Gastrocnemius medialis (tissue), 4 donors: ENCODE data around the gene PRPF38A. TPM values are rescaled to one million over a fixed set of nuclear protein-coding genes. Genes with fewer than 3 reads are reported as not detected.

Experiments
- ATAC-seq, 2 donors: fragments of 150-250 bp; one replicate each; pipeline ENCODE4 v1.9.1; 2016
- DNase-seq, 2 donors: peaks; one replicate each; pipeline ENCODE4 v3.0.0-alpha.2; 2019
- H3K27ac ChIP-seq, 4 donors: fragments of 200-600 bp; sonication (generic); 1 replicate in 1 of 4; 2 replicates in 3 of 4; pipeline ENCODE4 v1.5.1; 2016 to 2018; ENCODE audit warnings: mild to moderate bottlenecking in 2 of 4, moderate library complexity in 1 of 4
- H3K27me3 ChIP-seq, 3 donors: fragments of 200-600 bp; sonication (generic) in 2 of 3; 1 replicate in 1 of 3; 2 replicates in 2 of 3; pipeline versions ENCODE4 v1.5.1 to v1.6.0; 2016 to 2019; ENCODE audit warnings: mild to moderate bottlenecking in 1 of 3, moderate library complexity in 1 of 3
- H3K36me3 ChIP-seq, 2 donors: fragments of 200-600 bp; sonication (generic) in 1 of 2; one replicate each; pipeline ENCODE4 v1.5.1; 2017 to 2018
- H3K4me1 ChIP-seq, 2 donors: fragments of 200-600 bp; sonication (generic) in 1 of 2; one replicate each; pipeline ENCODE4 v1.5.1; 2016 to 2017; ENCODE audit warnings: mild to moderate bottlenecking in 2 of 2
- H3K4me3 ChIP-seq, 4 donors: fragments of 200-600 bp; sonication (generic) in 3 of 4; 1 replicate in 1 of 4; 2 replicates in 3 of 4; pipeline ENCODE4 v1.5.1; 2016 to 2019; ENCODE audit warnings: mild to moderate bottlenecking in 2 of 4
- H3K9me3 ChIP-seq, 3 donors: fragments of 200-600 bp; sonication (generic) in 2 of 3; 1 replicate in 1 of 3; 2 replicates in 2 of 3; pipeline ENCODE4 v1.5.1; 2016 to 2019
- POLR2A ChIP-seq, 2 donors: fragments of 450-650 bp; IDR thresholded peaks; one replicate each; pipeline ENCODE4 v1.6.1; 2017; ENCODE audit warnings: antibody characterized with exemption in 2 of 2, mild to moderate bottlenecking in 2 of 2, moderate library complexity in 2 of 2
- in situ Hi-C, 4 donors: fragments of 200-750 bp; cut with MboI; loops; one replicate each; pipeline versions ENCODE4 v1.15.0 to v1.8.0; 2017; ENCODE audit warnings: low sequenced_read_pairs in 4 of 4
- intact Hi-C: fragments of 100-400 bp; cut with DNase I; formaldehyde crosslinking; loops from one replicate; pipeline ENCODE4 v1.15.1; 2023; ENCODE audit warnings: low total_unique reads
- total RNA-seq, 4 donors: library from RNA; depleted of rRNA; stranded (reverse); fragments of >200 nt; gene quantifications; one replicate each; pipeline versions ENCODE4 v1.1.0 to v1.2.3, GENCODE V29; 2016
- TF ChIP-seq, protein P1 (sequence below), 5 experiments: fragments of 450-650 bp in 3 of 5; fragments of 200-600 bp in 2 of 5; sonication (generic) in 2 of 5; IDR thresholded peaks in 4 of 5; conservative IDR thresholded peaks in 1 of 5; 1 replicate in 4 of 5; 2 replicates in 1 of 5; pipeline ENCODE4 v1.5.1; 2016 to 2019; ENCODE audit warnings: antibody characterized with exemption in 5 of 5, mild to moderate bottlenecking in 3 of 5, moderate library complexity in 3 of 5

Gene PRPF38A
- total RNA-seq, 4 donors from 2014 or later = 3.0 to 8.2 (median 5.3) TPM

DNA sequence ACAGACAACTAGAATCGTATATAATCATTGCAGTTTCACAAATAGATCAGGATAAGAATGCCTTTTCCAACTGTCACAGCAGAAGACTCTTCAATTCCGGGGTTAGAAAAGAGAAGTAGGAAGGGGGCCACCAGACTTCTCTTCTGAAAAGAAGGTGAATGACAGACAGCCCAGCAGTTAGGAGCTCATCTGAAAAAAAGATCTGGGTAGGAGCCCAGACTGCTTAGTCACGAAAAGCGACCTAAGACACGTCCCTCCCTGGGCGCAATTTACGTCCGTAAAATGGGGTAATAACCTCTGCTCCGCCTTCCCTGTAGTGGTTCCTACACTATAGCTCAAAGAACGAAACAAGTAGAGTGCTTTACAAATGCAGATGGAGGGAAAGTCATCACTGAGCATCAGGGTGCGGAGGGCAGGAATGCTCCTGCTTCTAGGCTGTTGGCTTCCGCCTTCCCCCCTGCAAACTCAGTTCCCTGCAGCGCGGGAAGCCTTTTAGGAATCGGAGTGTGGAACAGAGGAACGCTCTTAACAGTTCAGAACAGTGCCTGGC lies 761 bp upstream of the PRPF38A start:
- Histone ChIP-seq H3K27me3 (no peaks in the 10 kb centered on the region), H3K4me3 (peak overlapping the region; percentile 77 to 94 (median 86)), H3K36me3 (peaks cover 0 to 13% of the 10 kb centered on the region in 2 donors), H3K27ac (peak overlapping the region; percentile 86 to 91 (median 88)), H3K9me3 (no peaks in the 10 kb centered on the region), H3K4me1 (peaks cover 25 to 26% of the 10 kb centered on the region in 2 donors)
- intact Hi-C loops (loop anchor here (1.0 to 5.0 kb wide), 3 partner anchors 37 to 283 kb away; partner anchors contain the start of genes CC2D1B and TUT4), in situ Hi-C loops (loop anchor here in 3 of 4 donors (25.0 kb wide), 1 partner anchor 284 kb away; the partner anchor contains the start of gene COA7 (in 3 of the 3))
- no peak for TF ChIP-seq POLR2A (IDR thresholded peaks at IDR 0.05)
- TF ChIP-seq, protein P1, sequence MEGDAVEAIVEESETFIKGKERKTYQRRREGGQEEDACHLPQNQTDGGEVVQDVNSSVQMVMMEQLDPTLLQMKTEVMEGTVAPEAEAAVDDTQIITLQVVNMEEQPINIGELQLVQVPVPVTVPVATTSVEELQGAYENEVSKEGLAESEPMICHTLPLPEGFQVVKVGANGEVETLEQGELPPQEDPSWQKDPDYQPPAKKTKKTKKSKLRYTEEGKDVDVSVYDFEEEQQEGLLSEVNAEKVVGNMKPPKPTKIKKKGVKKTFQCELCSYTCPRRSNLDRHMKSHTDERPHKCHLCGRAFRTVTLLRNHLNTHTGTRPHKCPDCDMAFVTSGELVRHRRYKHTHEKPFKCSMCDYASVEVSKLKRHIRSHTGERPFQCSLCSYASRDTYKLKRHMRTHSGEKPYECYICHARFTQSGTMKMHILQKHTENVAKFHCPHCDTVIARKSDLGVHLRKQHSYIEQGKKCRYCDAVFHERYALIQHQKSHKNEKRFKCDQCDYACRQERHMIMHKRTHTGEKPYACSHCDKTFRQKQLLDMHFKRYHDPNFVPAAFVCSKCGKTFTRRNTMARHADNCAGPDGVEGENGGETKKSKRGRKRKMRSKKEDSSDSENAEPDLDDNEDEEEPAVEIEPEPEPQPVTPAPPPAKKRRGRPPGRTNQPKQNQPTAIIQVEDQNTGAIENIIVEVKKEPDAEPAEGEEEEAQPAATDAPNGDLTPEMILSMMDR (IDR thresholded peaks at IDR 0.05 in 4 of 5, conservative IDR thresholded peaks at IDR 0.05 in 1 of 5) = no peak
- DNase-seq (no peak), ATAC-seq (peak in 1 of 2 donors; percentile 6)

- Histone ChIP-seq H3K4me3 (peak overlapping the region; percentile 77 to 94 (median 86)), H3K27me3 (no peaks in the 10 kb centered on the region), H3K36me3 (peaks cover 0 to 26% of the 10 kb centered on the region in 2 donors), H3K4me1 (peaks cover 25 to 26% of the 10 kb centered on the region in 2 donors), H3K27ac (peak overlapping the region; percentile 86 to 91 (median 88)), H3K9me3 (no peaks in the 10 kb centered on the region)
- in situ Hi-C loops (loop anchor here in 3 of 4 donors (25.0 kb wide), 1 partner anchor 282 kb away; the partner anchor contains the start of gene COA7 (in 3 of the 3)), intact Hi-C loops (loop anchor here (1.0 to 5.0 kb wide), 3 partner anchors 39 to 282 kb away; partner anchors contain the start of genes CC2D1B and TUT4)
- TF ChIP-seq, protein P1 (IDR thresholded peaks at IDR 0.05 in 4 of 5, conservative IDR thresholded peaks at IDR 0.05 in 1 of 5) = peak in 1 of 5 experiments; percentile 28
- no peak for TF ChIP-seq POLR2A (IDR thresholded peaks at IDR 0.05)
- DNase-seq = no peak
- no peak for ATAC-seq
Measured at GRCh38 chr1:52404975-52405338, 555 bp downstream of the PRPF38A start.

GRCh38 chr1:52413410-52413989 lies 9.1 kb downstream of the PRPF38A start:
- peaks cover 0 to 93% of the 10 kb centered on the region in 2 donors for H3K36me3 ChIP-seq
- H3K4me1 ChIP-seq = peaks cover 0 to 8% of the 10 kb centered on the region in 2 donors
- ATAC-seq (peak; percentile 3 to 27), DNase-seq (no peak)
- no peak overlapping the region for H3K4me3 ChIP-seq
- H3K27ac ChIP-seq = no peak overlapping the region
- intact Hi-C loops = no loop called here
- H3K27me3 ChIP-seq = no peaks in the 10 kb centered on the region
- no peak for TF ChIP-seq POLR2A (IDR thresholded peaks at IDR 0.05)
- TF ChIP-seq, protein P1 (IDR thresholded peaks at IDR 0.05 in 4 of 5, conservative IDR thresholded peaks at IDR 0.05 in 1 of 5) = no peak
- H3K9me3 ChIP-seq = no peaks in the 10 kb centered on the region
- in situ Hi-C loops = loop anchor here in 3 of 4 donors (25.0 kb wide), 1 partner anchor 274 kb away; the partner anchor contains the start of gene COA7 (in 3 of the 3)

GRCh38 chr1:52414942-52415341 lies 10.5 kb downstream of the PRPF38A start:
- Histone ChIP-seq H3K27ac (no peak overlapping the region), H3K4me3 (no peak overlapping the region), H3K36me3 (peaks cover 0 to 90% of the 10 kb centered on the region in 2 donors), H3K9me3 (no peaks in the 10 kb centered on the region), H3K4me1 (peaks cover 0 to 8% of the 10 kb centered on the region in 2 donors), H3K27me3 (no peaks in the 10 kb centered on the region)
- DNase-seq (no peak), ATAC-seq (no peak)
- intact Hi-C loops = no loop called here
- in situ Hi-C loops = loop anchor here in 3 of 4 donors (25.0 kb wide), 1 partner anchor 272 kb away; the partner anchor contains the start of gene COA7 (in 3 of the 3)
- no peak for TF ChIP-seq POLR2A (IDR thresholded peaks at IDR 0.05)
- TF ChIP-seq, protein P1 (IDR thresholded peaks at IDR 0.05 in 4 of 5, conservative IDR thresholded peaks at IDR 0.05 in 1 of 5) = no peak
